AG20443 (cell line): Measurements from ENCODE around the gene DNAJC10.

Experiments used
- DNase-seq: peaks from one replicate; pipeline ENCODE4 v3.0.0; 2012; ENCODE audit warnings: low spot score, mixed read lengths

The DNAJC10 gene

GRCh38 chr2:182784777-182785176, 68.7 kb downstream of the DNAJC10 start:
- DNase-seq, result peak; percentile 11

- no peak for DNase-seq
These were observed 76.4 kb downstream of the DNAJC10 start for GRCh38 chr2:182792441-182792840.

DNA sequence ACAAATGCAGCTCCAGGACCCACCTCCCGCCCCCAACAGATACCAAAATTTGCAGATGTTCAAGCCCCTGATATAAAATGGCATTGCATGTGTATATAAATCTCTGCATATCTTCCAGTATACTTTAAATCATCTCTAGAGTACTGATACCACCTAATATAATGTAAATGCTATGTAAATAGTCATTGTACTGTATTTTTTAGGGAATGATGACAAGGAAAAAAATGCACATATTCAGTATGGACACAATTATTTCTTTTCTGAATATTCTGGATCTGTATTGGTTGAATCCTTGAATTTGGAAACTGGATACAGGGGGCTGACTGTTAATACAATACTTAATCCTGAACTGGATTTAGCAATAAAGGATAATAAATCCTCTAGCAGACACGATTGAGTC, 82.7 kb downstream of the DNAJC10 start:
- no peak for DNase-seq

DNA sequence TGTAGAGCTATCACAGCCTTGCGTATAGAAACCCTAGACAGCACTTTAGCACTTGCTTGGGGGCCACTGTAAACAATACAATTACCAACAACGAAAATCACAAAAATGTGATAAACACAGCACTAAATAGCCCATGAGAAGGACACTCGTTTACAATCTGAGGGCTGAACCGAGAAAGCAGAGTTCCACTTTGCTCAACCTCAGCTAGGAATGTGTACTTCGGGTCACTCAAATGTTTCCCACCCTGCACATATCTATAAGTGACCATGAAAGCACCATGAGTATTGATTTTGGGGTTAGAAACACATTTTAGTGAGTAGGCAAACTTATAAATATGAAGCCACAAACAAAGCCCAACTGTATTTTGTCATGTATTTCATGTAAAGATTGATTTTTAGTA, 88.1 kb downstream of the DNAJC10 start:
- no peak for DNase-seq

DNA sequence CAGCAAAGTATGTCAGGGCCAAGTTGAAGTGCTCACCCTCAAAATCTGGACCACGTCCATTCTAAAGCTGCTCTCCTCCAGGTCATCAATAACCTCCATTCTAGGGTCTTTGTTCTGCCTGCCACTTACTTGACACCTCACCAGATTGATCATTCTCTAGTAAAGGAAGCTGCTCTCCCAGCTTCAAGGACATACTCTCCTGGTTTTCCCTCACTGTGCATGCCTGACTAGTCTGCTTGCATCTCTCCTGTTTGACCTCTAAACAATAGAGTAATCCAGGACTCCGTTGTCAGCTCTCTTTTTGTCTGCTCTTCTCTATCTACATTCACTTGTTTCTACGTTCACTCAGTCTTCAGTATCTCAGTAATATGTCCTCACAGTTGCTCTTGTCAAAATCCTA, 91.3 kb downstream of the DNAJC10 start:
- no peak for DNase-seq

DNA sequence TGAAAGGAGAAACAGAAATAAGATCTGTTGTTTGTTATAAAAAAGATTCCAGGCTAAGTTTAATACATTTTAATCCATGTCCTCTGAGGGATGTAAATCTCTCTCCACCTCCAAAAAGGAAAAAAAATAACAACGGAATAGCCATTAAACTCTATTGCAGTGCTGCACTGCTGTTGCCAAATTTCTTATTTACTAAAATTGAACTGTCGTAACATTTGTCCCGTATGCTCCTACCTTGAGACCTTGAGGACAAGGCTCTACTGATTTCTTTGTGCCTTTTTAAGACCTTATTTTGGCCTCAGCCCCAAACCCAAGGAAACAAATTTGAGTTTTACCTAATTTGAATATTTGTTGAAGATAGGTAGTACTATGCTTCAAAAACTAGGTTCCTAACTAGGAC, 94.0 kb downstream of the DNAJC10 start:
- DNase-seq, result no peak

GRCh38 chr2:182814380-182814779, 98.3 kb downstream of the DNAJC10 start:
- no peak for DNase-seq

GRCh38 chr2:182814804-182815203, 98.7 kb downstream of the DNAJC10 start:
- DNase-seq, result no peak

DNA sequence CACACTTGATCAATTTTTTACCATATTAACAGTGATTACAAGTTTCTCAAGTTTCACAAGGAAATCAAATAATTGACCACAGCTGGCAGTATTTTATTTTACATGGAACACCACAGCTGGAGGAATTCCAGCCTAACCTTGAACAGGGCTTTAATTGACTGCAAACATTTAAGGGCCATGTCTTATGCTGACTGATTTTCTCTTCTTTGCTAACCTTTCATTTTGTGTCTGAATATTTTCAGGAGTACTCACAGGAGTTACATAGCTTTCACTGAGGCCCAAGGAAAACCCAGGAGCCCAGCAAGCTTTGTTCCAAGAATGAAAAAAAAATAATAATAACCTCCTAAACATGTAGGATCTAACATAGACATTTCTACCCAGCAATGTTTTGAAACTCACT, 100.8 kb downstream of the DNAJC10 start:
- no peak for DNase-seq

DNA sequence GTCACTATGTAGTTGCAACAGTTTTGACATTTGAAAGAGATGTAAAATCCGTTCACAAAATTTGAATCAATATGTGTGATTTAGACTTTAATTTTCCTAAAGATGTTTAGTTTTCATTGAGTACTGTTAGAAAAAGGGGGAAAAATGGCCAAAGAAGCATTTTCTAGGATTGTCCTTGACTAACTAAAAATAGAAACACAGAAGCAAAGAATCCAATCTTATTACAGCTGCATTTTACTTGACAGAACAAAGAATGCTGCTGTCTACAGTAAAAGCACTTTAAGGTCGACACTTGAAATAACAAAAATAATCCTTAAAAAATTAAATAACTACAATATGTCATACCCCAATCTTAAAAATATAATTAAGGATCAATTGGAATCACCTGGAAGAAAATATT, 101.5 kb downstream of the DNAJC10 start:
- no peak for DNase-seq

DNA sequence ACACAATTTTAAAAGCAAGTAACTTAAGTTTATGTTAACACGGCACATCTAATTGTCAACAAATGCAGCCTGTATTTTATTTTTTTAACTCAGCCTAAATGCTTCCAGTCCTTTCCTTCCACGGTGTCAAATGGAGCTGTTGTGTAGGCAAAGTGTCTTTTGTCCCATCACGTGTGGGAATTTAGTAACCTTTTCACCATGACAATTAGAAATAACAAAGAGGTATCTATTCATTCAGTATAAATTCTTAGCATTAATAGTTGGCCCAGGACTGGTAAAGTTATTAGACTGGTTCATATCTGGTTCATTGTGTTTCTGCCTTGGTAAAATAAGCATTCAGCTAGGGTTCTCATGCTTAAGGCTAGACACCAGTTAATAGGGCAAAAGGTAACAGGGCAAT, 102.4 kb downstream of the DNAJC10 start:
- no peak for DNase-seq

GRCh38 chr2:182818925-182819324, 102.9 kb downstream of the DNAJC10 start:
- DNase-seq, result no peak

DNA sequence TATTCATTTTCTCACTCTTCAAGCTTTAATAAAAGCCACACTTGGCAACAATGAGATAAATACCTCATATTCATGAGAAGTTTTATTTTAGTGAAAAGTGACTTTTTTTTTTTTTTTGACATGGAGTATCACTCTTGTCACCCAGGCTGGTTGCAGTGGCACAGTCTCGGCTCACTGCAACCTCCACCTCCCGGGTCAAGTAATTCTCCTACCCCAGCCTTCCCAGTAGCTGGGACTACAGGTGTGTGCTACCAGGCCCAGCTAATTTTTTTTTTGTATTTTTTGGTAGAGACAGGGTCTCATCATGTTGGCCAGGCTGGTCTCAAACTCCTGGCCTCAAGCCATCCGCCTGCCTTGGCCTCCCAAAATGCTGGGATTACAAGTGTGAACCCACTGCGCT, 103.4 kb downstream of the DNAJC10 start:
- DNase-seq, result no peak

GRCh38 chr2:182821182-182821581, 105.1 kb downstream of the DNAJC10 start:
- no peak for DNase-seq

DNA sequence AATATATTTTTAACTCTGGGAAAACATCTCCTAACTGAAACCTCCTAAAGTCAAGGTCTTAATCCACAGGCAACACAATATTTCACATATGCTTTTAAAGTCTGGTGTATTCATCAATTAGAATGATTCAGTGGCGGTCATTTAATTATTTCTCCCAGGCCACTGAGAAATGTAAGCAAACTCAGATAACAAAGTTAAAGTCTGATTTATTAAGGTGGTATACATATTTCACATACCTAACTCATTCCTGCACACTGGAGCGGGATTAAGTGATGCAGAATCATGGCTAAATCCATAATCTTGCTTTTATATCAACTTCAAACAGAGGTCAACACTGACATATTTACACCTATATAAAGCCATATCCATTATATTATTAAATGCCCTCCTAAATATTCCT, 106.7 kb downstream of the DNAJC10 start:
- DNase-seq, result no peak

DNA sequence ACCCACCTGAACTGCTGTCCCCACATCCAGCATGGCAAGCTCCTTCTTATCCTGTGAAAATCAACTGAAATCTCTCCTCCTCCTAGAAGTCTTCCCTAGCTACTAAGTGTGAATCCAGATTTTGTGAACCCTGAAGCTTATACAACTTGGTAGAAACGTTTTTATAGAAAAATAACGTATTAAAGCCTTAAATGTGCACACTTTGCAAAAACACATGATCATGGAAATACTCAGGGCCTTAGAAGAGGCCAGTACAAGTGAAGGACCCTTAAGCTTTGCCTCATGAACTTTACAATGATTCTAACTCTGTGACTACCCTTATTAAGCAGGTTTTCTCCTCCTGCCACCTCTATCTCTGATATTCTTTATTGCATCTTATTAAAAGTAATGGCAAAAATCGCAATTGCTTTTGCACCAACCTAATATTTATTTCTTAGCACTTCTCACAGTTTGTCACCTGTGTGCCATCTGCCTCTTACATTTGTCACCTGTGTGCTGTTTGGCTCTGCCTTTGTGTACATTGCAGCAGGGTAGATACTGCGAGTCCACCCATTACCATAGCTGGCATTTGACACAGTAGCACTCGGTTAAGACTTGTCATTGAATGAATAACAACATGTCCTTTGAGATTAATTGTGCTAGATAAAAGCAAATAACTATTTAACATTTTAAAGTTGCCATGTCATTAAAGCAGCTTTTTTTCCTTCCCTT, 108.2 kb downstream of the DNAJC10 start:
- DNase-seq, result no peak

- DNase-seq, result no peak
These were observed 108.7 kb downstream of the DNAJC10 start for GRCh38 chr2:182824767-182825158.

DNA sequence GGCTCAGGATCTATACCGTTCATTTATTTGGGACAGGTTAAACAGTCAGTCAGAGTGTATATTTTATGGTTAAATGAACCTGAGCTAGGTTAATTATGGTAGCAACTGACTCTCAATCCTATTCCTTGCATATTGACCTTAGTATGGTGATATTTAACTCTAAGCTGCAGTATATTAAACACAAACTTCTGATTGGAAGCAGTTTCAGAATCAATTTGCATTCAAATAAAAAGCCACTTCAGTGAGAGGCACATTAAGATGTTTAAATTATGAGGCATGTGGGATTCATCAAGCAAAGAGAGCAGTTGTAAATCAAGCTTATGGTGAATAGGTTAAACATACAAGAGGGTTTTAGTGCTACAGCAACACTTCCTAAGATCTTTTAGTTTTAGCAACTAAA, 110.0 kb downstream of the DNAJC10 start:
- no peak for DNase-seq

DNA sequence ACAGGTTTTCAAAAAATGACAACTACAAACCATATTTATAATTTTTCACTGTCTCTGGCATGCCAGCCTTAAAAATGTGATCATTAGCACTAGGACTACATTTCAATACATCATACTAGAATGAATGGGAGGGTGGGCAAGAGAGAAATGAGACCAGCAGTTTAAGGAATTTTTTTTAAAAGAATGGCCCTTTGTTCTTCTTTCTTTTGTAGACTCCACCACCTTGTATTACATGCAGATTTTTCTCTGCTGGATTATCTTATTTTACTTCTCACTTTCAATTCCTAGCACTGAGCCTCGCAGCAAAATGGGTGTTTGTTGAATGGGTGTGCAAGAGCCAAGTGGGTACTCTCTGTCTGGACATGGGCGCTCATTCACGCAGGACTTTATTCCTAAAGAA, 110.4 kb downstream of the DNAJC10 start:
- no peak for DNase-seq

DNA sequence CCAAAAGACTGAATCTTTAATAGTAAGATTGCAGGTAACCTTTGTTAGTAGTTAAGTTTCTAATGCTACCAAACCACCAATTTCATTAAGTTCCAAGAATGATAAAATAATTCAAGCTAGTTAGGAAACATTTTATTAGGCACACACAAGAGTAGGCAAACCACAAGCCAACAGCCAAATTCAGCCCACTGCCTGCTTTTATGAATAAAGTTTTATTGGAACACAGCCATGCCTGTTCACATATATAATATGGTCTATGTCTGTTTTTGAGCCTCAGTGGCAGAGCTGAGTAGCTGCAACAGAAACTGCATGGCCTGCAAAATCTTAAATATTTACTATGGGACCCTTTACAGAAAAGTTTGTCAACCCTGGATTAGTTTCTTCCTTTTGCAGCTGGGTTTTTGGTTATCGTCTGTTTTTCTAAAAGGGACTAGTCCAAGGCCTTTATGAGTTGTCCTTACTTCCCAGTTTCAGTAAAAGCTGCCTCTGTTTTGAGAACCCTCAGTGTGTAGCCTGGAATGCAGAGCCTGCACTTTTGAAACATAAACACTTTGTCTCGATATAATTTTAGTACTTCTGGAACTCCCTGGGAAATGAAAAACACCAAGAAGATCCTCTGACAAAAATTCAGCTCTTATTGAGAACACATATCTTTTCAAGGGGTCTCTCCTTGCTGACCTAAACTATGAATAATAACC, 111.3 kb downstream of the DNAJC10 start:
- DNase-seq, result no peak

DNA sequence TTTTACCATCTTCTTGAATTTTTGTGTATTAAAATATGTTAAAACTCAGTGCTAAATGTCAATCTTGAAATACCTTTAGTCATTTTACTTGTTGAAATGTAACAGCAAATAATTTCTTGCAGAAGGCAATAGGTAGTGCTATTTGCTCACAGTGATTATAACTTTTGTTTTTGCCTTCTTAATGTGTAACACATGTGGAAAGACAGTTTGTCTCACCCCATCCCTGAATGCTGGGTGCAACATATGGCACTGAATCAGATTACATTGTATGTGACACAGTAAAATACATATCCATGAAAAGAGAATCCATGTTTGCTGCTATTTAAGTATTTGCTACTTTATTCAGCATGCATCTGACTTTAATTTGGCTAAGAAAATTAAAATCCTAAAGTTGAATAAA, 115.0 kb downstream of the DNAJC10 start:
- no peak for DNase-seq

- no peak for DNase-seq
These were observed 115.9 kb downstream of the DNAJC10 start for GRCh38 chr2:182831921-182832320.

DNA sequence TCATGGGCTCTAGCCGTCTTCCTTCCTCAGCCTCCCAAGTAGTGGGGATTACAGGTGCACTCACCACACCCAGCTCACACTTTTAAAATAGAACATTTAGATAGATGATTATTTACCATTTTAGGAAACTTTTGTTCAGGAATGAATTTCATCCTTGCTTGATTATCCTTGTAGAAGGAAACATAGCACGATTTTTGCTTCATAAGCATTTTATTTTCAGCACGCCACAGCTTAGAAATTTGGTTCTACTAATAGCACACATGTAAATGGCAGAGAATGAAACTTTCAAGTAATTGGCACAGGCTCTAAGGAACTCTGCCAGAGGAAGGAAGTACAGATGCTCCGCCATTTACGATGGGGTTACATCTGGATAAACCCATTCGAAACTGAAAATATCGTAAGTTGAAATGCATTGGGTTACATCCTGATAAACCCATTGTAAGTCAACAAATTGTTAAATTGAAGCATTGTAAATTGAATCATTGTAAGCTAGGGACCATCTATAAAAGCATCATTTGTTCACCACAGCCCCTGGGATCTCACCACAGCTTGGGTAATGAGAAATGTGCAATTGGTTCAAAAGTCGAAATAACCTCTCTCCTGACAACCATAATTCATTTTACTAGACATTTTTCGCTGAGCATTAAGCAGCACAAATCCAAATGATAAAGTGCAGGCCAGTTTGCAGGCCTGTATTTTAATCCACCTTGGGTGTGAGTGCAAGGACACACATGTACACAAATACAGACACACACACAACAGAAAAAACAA, 117.2 kb downstream of the DNAJC10 start:
- no peak for DNase-seq
